C4-2B (cell line): Measurements from ENCODE around the gene FCRL5.

Experiments used
- CTCF ChIP-seq: fragments of 450-650 bp; conservative IDR thresholded peaks from 2 replicates; pipeline ENCODE4 v1.5.1; 2017; ENCODE audit warnings: mild to moderate bottlenecking
- ZFX ChIP-seq: fragments of 450-650 bp; IDR thresholded peaks from 2 replicates; pipeline ENCODE4 v1.6.1; 2017

DNA sequence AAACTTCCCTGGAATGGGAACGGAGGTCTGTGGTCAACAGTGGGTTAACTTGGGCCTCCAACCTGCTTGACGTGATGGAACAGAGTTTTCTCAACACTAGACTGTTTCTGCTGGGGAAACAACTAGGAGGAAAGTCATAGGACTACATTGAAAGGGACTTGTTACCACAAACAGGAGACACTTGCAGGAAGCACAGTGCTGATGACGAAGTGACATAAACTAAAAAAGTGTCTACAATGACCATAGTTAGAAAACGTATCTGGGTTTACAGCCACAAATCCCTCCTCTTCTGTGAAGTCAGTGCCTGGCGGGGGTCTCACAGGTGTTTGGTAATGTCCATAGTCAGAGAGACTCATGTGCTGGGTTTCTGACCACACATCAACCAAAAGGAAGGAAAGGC is 86.3 kb downstream of the FCRL5 start:
- TF ChIP-seq CTCF (no peak), ZFX (no peak)
